GM21390 (cell line): ENCODE measurements around the gene DDX54.
"Not testable (repeated sequence)": the region's sequence is repeated elsewhere in the genome, so short reads cannot be mapped to it uniquely, and the experiment has no call there.

Experiments
- ATAC-seq: cut with Tn5 transposase; IDR thresholded peaks from one replicate; pipeline ENCODE4 v1.9.1; 2021; ENCODE audit not compliant: unreplicated experiment

The DDX54 gene

GRCh38 chr12:113143959-113144358 lies 41.3 kb downstream of the DDX54 start:
- ATAC-seq = no peak

- ATAC-seq = no peak
These were observed 42.4 kb downstream of the DDX54 start for GRCh38 chr12:113142886-113143332.

- no peak for ATAC-seq
These were observed 42.9 kb downstream of the DDX54 start for GRCh38 chr12:113142173-113142885.

- ATAC-seq = not testable (repeated sequence)
These were observed 43.6 kb downstream of the DDX54 start for GRCh38 chr12:113141716-113142115.

GRCh38 chr12:113140706-113141105 lies 44.6 kb downstream of the DDX54 start:
- ATAC-seq = no peak

- no peak for ATAC-seq
These were observed 46.5 kb downstream of the DDX54 start for GRCh38 chr12:113138826-113139225.

- ATAC-seq = no peak
These were observed 47.2 kb downstream of the DDX54 start for GRCh38 chr12:113137861-113138783.

GRCh38 chr12:113136990-113137511 lies 48.2 kb downstream of the DDX54 start:
- ATAC-seq = no peak

- ATAC-seq = no peak
These were observed 48.9 kb downstream of the DDX54 start for GRCh38 chr12:113136128-113136989.

- ATAC-seq = no peak
These were observed 49.8 kb downstream of the DDX54 start, which contains the start of gene RASAL1 for GRCh38 chr12:113135178-113136127. TSS of gene RASAL1 (minus strand) at chr12:113135761. CDS start at chr12:113135462, 299 bp downstream.

GRCh38 chr12:113134521-113134951 lies 50.7 kb downstream of the DDX54 start:
- ATAC-seq = no peak

GRCh38 chr12:113134071-113134470 lies 51.2 kb downstream of the DDX54 start:
- ATAC-seq = no peak

- no peak for ATAC-seq
These were observed 51.6 kb downstream of the DDX54 start for GRCh38 chr12:113133666-113134065.

- ATAC-seq = no peak
These were observed 52.2 kb downstream of the DDX54 start for GRCh38 chr12:113133036-113133435.

- no peak for ATAC-seq
These were observed 53.7 kb downstream of the DDX54 start for GRCh38 chr12:113131556-113131955.

GRCh38 chr12:113130457-113131135 lies 54.7 kb downstream of the DDX54 start:
- ATAC-seq = no peak

GRCh38 chr12:113129664-113130456 lies 55.4 kb downstream of the DDX54 start:
- ATAC-seq = no peak
